ENCODE data around the gene EVL.

The EVL gene

GRCh38 chr14:100098171-100098570 lies 32.9 kb downstream of the EVL start:
- no peak for TF ChIP-seq CTCF (IDR thresholded peaks at IDR 0.05)
- peaks cover 0 to 15% (median 4%) of the 10 kb centered on the region in 3 donors for H3K36me3 ChIP-seq
- H3K27ac ChIP-seq: no peak overlapping the region
- no peak overlapping the region for H3K4me3 ChIP-seq
- H3K4me1 ChIP-seq: peaks cover 0 to 12% (median 7%) of the 10 kb centered on the region in 4 donors
- intact Hi-C loops (cut with DNase I; ENCODE audit: low total_unique reads): no loop called here
- no peaks in the 10 kb centered on the region for H3K27me3 ChIP-seq
- H3K9me3 ChIP-seq: no peaks in the 10 kb centered on the region
- peak in 1 of 2 donors; percentile 27 for DNase-seq

- Histone ChIP-seq H3K4me1 (peaks cover 5 to 30% (median 26%) of the 10 kb centered on the region in 4 donors), H3K36me3 (peaks cover 0 to 15% (median 4%) of the 10 kb centered on the region in 3 donors), H3K27ac (no peak overlapping the region), H3K9me3 (no peaks in the 10 kb centered on the region), H3K27me3 (no peaks in the 10 kb centered on the region), H3K4me3 (no peak overlapping the region)
- peak in 1 of 2 donors; percentile 20 for DNase-seq
- intact Hi-C loops (cut with DNase I; ENCODE audit: low total_unique reads): loop anchor here (10.0 kb wide), 2 partner anchors 45 to 95 kb away; no protein-coding TSS in a partner anchor
- TF ChIP-seq CTCF (IDR thresholded peaks at IDR 0.05): no peak
Observed at GRCh38 chr14:100100032-100100703, 34.9 kb downstream of the EVL start.

- Histone ChIP-seq H3K9me3 (no peaks in the 10 kb centered on the region), H3K4me3 (no peak overlapping the region), H3K36me3 (peaks cover 0 to 10% (median 4%) of the 10 kb centered on the region in 3 donors), H3K4me1 (peaks cover 5 to 50% (median 38%) of the 10 kb centered on the region in 4 donors), H3K27ac (peak overlapping the region; percentile 59 to 63), H3K27me3 (no peaks in the 10 kb centered on the region)
- TF ChIP-seq CTCF (IDR thresholded peaks at IDR 0.05): no peak
- DNase-seq: peak in 1 of 2 donors; percentile 4
- intact Hi-C loops (cut with DNase I; ENCODE audit: low total_unique reads): loop anchor here (10.0 kb wide), 2 partner anchors 47 to 93 kb away; no protein-coding TSS in a partner anchor
Observed at GRCh38 chr14:100102156-100102785, 37.0 kb downstream of the EVL start.

GRCh38 chr14:100103250-100104005 lies 38.2 kb downstream of the EVL start:
- intact Hi-C loops (cut with DNase I; ENCODE audit: low total_unique reads): loop anchor here (10.0 kb wide), 2 partner anchors 49 to 91 kb away; no protein-coding TSS in a partner anchor
- DNase-seq: peak; percentile 22 to 52
- H3K27me3 ChIP-seq: no peaks in the 10 kb centered on the region
- no peak overlapping the region for H3K4me3 ChIP-seq
- H3K9me3 ChIP-seq: no peaks in the 10 kb centered on the region
- peaks cover 0 to under 1% (median 0%) of the 10 kb centered on the region in 3 donors for H3K36me3 ChIP-seq
- H3K27ac ChIP-seq: peak overlapping the region; percentile 59 to 63
- TF ChIP-seq CTCF (IDR thresholded peaks at IDR 0.05): no peak
- peaks cover 5 to 62% (median 42%) of the 10 kb centered on the region in 4 donors for H3K4me1 ChIP-seq

GRCh38 chr14:100104006-100104352 lies 38.8 kb downstream of the EVL start:
- H3K4me3 ChIP-seq: no peak overlapping the region
- TF ChIP-seq CTCF (IDR thresholded peaks at IDR 0.05): no peak
- peak overlapping the region; percentile 59 to 63 for H3K27ac ChIP-seq
- intact Hi-C loops (cut with DNase I; ENCODE audit: low total_unique reads): loop anchor here (10.0 kb wide), 2 partner anchors 49 to 91 kb away; no protein-coding TSS in a partner anchor
- DNase-seq: peak in 1 of 2 donors; percentile 18
- no peaks in the 10 kb centered on the region for H3K9me3 ChIP-seq
- peaks cover 5 to 68% (median 47%) of the 10 kb centered on the region in 4 donors for H3K4me1 ChIP-seq
- no peaks in the 10 kb centered on the region for H3K36me3 ChIP-seq
- H3K27me3 ChIP-seq: no peaks in the 10 kb centered on the region

Measured in tibial artery (tissue), 4 donors.